ENCODE results near the gene ZNF664. TPM values are rescaled to one million over a fixed set of nuclear protein-coding genes. Genes with fewer than 3 reads are reported as not detected.

ZNF664 gene
- total RNA-seq, 2 experiments from 2014 or later: 13.4 to 19.0 TPM

DNA sequence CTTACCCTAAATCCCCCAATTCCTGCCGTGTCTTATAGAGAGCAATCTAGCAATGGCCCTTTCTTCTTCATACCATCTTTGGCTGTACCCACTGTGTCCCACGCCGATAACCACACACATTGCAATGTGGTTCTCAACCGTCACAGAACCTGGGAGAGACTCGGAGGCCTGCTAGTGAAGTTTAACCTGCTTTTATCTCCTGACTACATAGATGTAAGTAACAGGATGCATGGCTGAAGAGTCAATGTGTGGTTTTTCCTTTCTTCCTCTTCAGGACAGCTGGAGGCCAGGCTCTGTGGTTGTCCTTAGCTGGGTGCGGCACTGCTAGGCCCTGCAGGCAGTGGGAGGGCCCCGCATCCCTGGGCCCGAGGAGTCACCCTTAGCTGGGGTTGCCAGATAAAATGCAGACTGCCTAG is 51.3 kb downstream of the ZNF664 start:
- DNase-seq (no peak), ATAC-seq (ENCODE audit: poor library complexity) (no peak)
- H3K27me3 Mint-ChIP-seq: no peaks in the 10 kb centered on the region
- POLR2A ChIA-PET: no interaction called here
- no peaks in the 10 kb centered on the region for H3K27me3 ChIP-seq (ENCODE audit: control insufficient read depth in 1 of 2, insufficient read depth in 2 of 2, low read length in 2 of 2)
- H3K4me1 ChIP-seq (ENCODE audit: insufficient read depth, low read length): peaks cover 4% of the 10 kb centered on the region
- TF ChIP-seq, protein P1, sequence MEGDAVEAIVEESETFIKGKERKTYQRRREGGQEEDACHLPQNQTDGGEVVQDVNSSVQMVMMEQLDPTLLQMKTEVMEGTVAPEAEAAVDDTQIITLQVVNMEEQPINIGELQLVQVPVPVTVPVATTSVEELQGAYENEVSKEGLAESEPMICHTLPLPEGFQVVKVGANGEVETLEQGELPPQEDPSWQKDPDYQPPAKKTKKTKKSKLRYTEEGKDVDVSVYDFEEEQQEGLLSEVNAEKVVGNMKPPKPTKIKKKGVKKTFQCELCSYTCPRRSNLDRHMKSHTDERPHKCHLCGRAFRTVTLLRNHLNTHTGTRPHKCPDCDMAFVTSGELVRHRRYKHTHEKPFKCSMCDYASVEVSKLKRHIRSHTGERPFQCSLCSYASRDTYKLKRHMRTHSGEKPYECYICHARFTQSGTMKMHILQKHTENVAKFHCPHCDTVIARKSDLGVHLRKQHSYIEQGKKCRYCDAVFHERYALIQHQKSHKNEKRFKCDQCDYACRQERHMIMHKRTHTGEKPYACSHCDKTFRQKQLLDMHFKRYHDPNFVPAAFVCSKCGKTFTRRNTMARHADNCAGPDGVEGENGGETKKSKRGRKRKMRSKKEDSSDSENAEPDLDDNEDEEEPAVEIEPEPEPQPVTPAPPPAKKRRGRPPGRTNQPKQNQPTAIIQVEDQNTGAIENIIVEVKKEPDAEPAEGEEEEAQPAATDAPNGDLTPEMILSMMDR (IDR thresholded peaks at IDR 0.05): no peak
- CTCF ChIA-PET: no interaction called here
- intact Hi-C loops (cut with DNase I, micrococcal nuclease): no loop called here
- no peaks in the 10 kb centered on the region for H3K4me1 Mint-ChIP-seq (ENCODE audit: low read depth)
- H3K27ac Mint-ChIP-seq: no peak overlapping the region
- H3K27ac ChIP-seq (ENCODE audit: low read depth in 1 of 2, low read length in 2 of 2): no peak overlapping the region
- no peaks in the 10 kb centered on the region for H3K9me3 Mint-ChIP-seq
- no peaks in the 10 kb centered on the region for H3K9me3 ChIP-seq (ENCODE audit: control insufficient read depth in 1 of 2, insufficient read depth in 1 of 2, low read length in 2 of 2)
- no peak overlapping the region for H3K4me3 ChIP-seq (ENCODE audit: low read length)
- H3K36me3 ChIP-seq (ENCODE audit: insufficient read depth, low read length): no peaks in the 10 kb centered on the region
- no peak overlapping the region for H3K4me3 Mint-ChIP-seq
- no peaks in the 10 kb centered on the region for H3K36me3 Mint-ChIP-seq (ENCODE audit: low read depth)

DNA sequence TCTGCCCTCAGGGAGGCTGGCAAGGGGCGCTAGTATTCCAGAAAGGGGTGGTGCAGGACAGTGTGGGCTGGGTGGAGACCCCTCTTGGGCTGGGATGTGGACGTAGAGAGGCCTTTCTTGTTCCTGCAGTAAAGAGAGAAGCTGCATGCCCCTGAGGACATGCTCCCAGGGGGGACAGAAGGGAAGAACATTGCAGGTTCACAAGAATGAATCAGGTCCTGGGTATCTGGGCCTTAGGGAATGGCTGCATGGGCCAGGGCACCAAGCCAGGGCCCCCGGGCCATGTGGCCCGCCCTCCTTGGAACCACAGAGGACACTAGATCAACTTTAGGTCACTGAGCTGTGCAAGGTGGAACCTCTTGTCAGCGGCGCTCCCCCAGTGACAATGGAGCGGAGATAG is 51.8 kb downstream of the ZNF664 start:
- no peaks in the 10 kb centered on the region for H3K36me3 ChIP-seq (ENCODE audit: insufficient read depth, low read length)
- H3K36me3 Mint-ChIP-seq (ENCODE audit: low read depth): no peaks in the 10 kb centered on the region
- no peaks in the 10 kb centered on the region for H3K27me3 ChIP-seq (ENCODE audit: control insufficient read depth in 1 of 2, insufficient read depth in 2 of 2, low read length in 2 of 2)
- H3K4me3 Mint-ChIP-seq: no peak overlapping the region
- DNase-seq: no peak
- peaks cover 4% of the 10 kb centered on the region for H3K4me1 ChIP-seq (ENCODE audit: insufficient read depth, low read length)
- H3K4me3 ChIP-seq (ENCODE audit: low read length): no peak overlapping the region
- H3K9me3 ChIP-seq (ENCODE audit: control insufficient read depth in 1 of 2, insufficient read depth in 1 of 2, low read length in 2 of 2): no peaks in the 10 kb centered on the region
- no peak for ATAC-seq (ENCODE audit: poor library complexity)
- no peaks in the 10 kb centered on the region for H3K4me1 Mint-ChIP-seq (ENCODE audit: low read depth)
- no peaks in the 10 kb centered on the region for H3K27me3 Mint-ChIP-seq
- no peak overlapping the region for H3K27ac Mint-ChIP-seq
- ChIA-PET CTCF (no interaction called here), POLR2A (no interaction called here)
- no peaks in the 10 kb centered on the region for H3K9me3 Mint-ChIP-seq
- TF ChIP-seq, protein P1 (IDR thresholded peaks at IDR 0.05): no peak
- no peak overlapping the region for H3K27ac ChIP-seq (ENCODE audit: low read depth in 1 of 2, low read length in 2 of 2)
- intact Hi-C loops (cut with DNase I, micrococcal nuclease): no loop called here

DNA sequence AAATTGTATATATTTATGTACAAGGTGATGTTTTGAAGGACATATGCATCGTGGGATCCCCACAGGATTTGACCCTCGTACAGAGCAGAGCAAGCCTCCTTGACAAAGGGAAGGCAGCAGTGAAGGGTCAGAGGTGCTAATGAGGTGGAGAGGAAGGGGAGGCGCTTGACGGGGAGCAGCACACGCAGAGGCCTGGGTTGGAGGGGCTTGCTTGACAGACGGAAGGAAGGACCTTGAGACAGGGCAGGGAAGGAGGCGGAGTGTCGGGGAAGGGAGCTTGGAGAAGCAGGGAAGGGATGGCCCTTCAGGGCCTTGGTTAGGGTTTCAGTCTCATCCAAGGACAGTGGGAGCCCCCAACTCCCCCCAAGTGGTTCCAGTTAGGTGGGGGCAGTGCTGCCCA is 52.6 kb downstream of the ZNF664 start:
- intact Hi-C loops (cut with DNase I, micrococcal nuclease): no loop called here
- H3K9me3 ChIP-seq (ENCODE audit: control insufficient read depth in 1 of 2, insufficient read depth in 1 of 2, low read length in 2 of 2): no peaks in the 10 kb centered on the region
- Mint-ChIP-seq H3K27me3 (no peaks in the 10 kb centered on the region), H3K36me3 (ENCODE audit: low read depth) (no peaks in the 10 kb centered on the region), H3K4me3 (no peak overlapping the region), H3K9me3 (no peaks in the 10 kb centered on the region), H3K27ac (no peak overlapping the region), H3K4me1 (ENCODE audit: low read depth) (no peaks in the 10 kb centered on the region)
- no peaks in the 10 kb centered on the region for H3K36me3 ChIP-seq (ENCODE audit: insufficient read depth, low read length)
- no peak overlapping the region for H3K4me3 ChIP-seq (ENCODE audit: low read length)
- peaks cover 4% of the 10 kb centered on the region for H3K4me1 ChIP-seq (ENCODE audit: insufficient read depth, low read length)
- TF ChIP-seq, protein P1 (IDR thresholded peaks at IDR 0.05): no peak
- ATAC-seq (ENCODE audit: poor library complexity) (no peak), DNase-seq (no peak)
- CTCF ChIA-PET: no interaction called here
- no peaks in the 10 kb centered on the region for H3K27me3 ChIP-seq (ENCODE audit: control insufficient read depth in 1 of 2, insufficient read depth in 2 of 2, low read length in 2 of 2)
- POLR2A ChIA-PET: no interaction called here
- H3K27ac ChIP-seq (ENCODE audit: low read depth in 1 of 2, low read length in 2 of 2): no peak overlapping the region

Data from CD4-positive, alpha-beta T cell (primary cell).